GM23338 (cell line): ENCODE data around the gene KCNK4. TPM values are rescaled to one million over a fixed set of nuclear protein-coding genes. Genes with fewer than 3 reads are reported as not detected.

Experiments
- ATAC-seq: fragments of 200-7000 bp; cut with Tn5 transposase; 3 replicates; pipeline ENCODE4 v1.9.1; 2020
- DNase-seq: peaks from one replicate; pipeline ENCODE4 v3.0.0-alpha.2; 2015; ENCODE audit warnings: low spot score
- H2AFZ ChIP-seq: fragments of 200-600 bp; sonication (generic); 2 replicates; pipeline ENCODE4 v1.8.0; 2016; ENCODE audit warnings: antibody characterized with exemption, mild to moderate bottlenecking, moderate library complexity
- H3F3A ChIP-seq: fragments of 200-600 bp; sonication (generic); replicated peaks from 2 replicates; pipeline ENCODE4 v1.8.0; 2017; ENCODE audit warnings: antibody characterized with exemption, mixed run types, low read depth
- H3K27ac ChIP-seq: fragments of 200-600 bp; sonication (generic); 2 replicates; pipeline ENCODE4 v1.6.1; 2016; ENCODE audit warnings: low read depth
- H3K27me3 ChIP-seq: fragments of 200-600 bp; sonication (generic); 2 replicates; pipeline ENCODE4 v1.8.0; 2016; ENCODE audit warnings: mild to moderate bottlenecking, mixed run types, moderate library complexity; ENCODE audit not compliant: insufficient read depth
- H3K36me3 ChIP-seq: fragments of 200-600 bp; sonication (generic); 2 replicates; pipeline ENCODE4 v1.8.0; 2016; ENCODE audit warnings: mild to moderate bottlenecking; ENCODE audit not compliant: insufficient read depth
- H3K4me1 ChIP-seq: fragments of 200-600 bp; sonication (generic); 2 replicates; pipeline ENCODE4 v1.8.0; 2016; ENCODE audit warnings: mild to moderate bottlenecking, moderate library complexity; ENCODE audit not compliant: insufficient read depth
- H3K4me2 ChIP-seq: fragments of 200-600 bp; sonication (generic); 2 replicates; pipeline ENCODE4 v1.7.1; 2017; ENCODE audit warnings: mixed run types
- H3K4me3 ChIP-seq: fragments of 200-600 bp; sonication (generic); 2 replicates; pipeline ENCODE4 v1.6.1; 2016; ENCODE audit warnings: mixed run types
- H3K79me2 ChIP-seq: fragments of 200-600 bp; sonication (generic); replicated peaks from 2 replicates; pipeline ENCODE4 v1.8.0; 2017; ENCODE audit warnings: mild to moderate bottlenecking; ENCODE audit not compliant: insufficient read depth
- H3K9me2 ChIP-seq: fragments of 200-600 bp; sonication (generic); 2 replicates; pipeline ENCODE4 v1.8.0; 2017; ENCODE audit not compliant: insufficient read depth
- H4K20me1 ChIP-seq: fragments of 200-600 bp; sonication (generic); replicated peaks from 2 replicates; pipeline ENCODE4 v1.8.0; 2017; ENCODE audit warnings: mild to moderate bottlenecking; ENCODE audit not compliant: insufficient read depth
- H3K27ac Mint-ChIP-seq: 2 replicates; pipeline ENCODE4 v1.8.0; 2020; ENCODE audit warnings: inconsistent platforms, mild to moderate bottlenecking, moderate library complexity, mixed read lengths
- H3K27me3 Mint-ChIP-seq: 3 replicates; pipeline ENCODE4 v1.8.0; 2022; ENCODE audit warnings: low read depth, mild to moderate bottlenecking, moderate library complexity, mixed read lengths, inconsistent platforms; ENCODE audit not compliant: insufficient read depth, poor library complexity
- H3K36me3 Mint-ChIP-seq: 3 replicates; pipeline ENCODE4 v1.8.0; 2021; ENCODE audit warnings: low read depth, mild to moderate bottlenecking, inconsistent platforms, moderate library complexity, mixed read lengths
- H3K4me1 Mint-ChIP-seq: 3 replicates; pipeline ENCODE4 v1.8.0; 2020; ENCODE audit warnings: mild to moderate bottlenecking, inconsistent platforms, mixed read lengths
- H3K4me3 Mint-ChIP-seq: 3 replicates; pipeline ENCODE4 v1.8.0; 2021; ENCODE audit warnings: moderate library complexity, mild to moderate bottlenecking, inconsistent platforms, mixed read lengths
- H3K9me3 Mint-ChIP-seq: 3 replicates; pipeline ENCODE4 v1.8.0; 2020; ENCODE audit warnings: moderate library complexity, mild to moderate bottlenecking, inconsistent platforms, mixed read lengths
- CREB1 ChIP-seq: fragments of 250-450 bp; sonication (Bioruptor Pico); IDR thresholded peaks from 2 replicates; pipeline ENCODE4 v1.5.0; 2020; ENCODE audit warnings: low read depth, mild to moderate bottlenecking, moderate library complexity
- CTCF ChIP-seq, 2 experiments: fragments of 200-600 bp in 1 of 2; sonication (generic) in 1 of 2; conservative IDR thresholded peaks; 2 replicates each; pipeline versions ENCODE4 v1.5.1 to v1.6.1; 2016 to 2017; ENCODE audit warnings: antibody characterized with exemption in 2 of 2, low read depth in 2 of 2, mild to moderate bottlenecking in 2 of 2, moderate library complexity in 1 of 2
- ETS1 ChIP-seq: IDR thresholded peaks from 2 replicates; pipeline ENCODE4 v1.6.1; 2016; ENCODE audit warnings: antibody characterized with exemption
- EZH2 ChIP-seq: fragments of 200-600 bp; sonication (generic); IDR thresholded peaks from one replicate; pipeline ENCODE4 v1.8.0; 2017; ENCODE audit warnings: antibody characterized with exemption, mild to moderate bottlenecking, low read depth; ENCODE audit not compliant: unreplicated experiment
- EZH2phosphoT487 ChIP-seq: fragments of 200-600 bp; sonication (generic); IDR thresholded peaks from one replicate; pipeline ENCODE4 v1.8.1; 2018; ENCODE audit warnings: antibody characterized with exemption; ENCODE audit not compliant: unreplicated experiment
- JUNB ChIP-seq: IDR thresholded peaks from one replicate; pipeline ENCODE4 v1.6.1; 2016; ENCODE audit warnings: antibody characterized with exemption; ENCODE audit not compliant: unreplicated experiment
- NANOG ChIP-seq: IDR thresholded peaks from 2 replicates; pipeline ENCODE4 v1.6.1; 2016; ENCODE audit warnings: antibody characterized with exemption, borderline replicate concordance
- POLR2AphosphoS5 ChIP-seq: IDR thresholded peaks from 2 replicates; pipeline ENCODE4 v1.6.1; 2016; ENCODE audit warnings: antibody characterized with exemption, low read depth
- REST ChIP-seq: IDR thresholded peaks from one replicate; pipeline ENCODE4 v1.6.1; 2018; ENCODE audit warnings: antibody characterized with exemption; ENCODE audit not compliant: unreplicated experiment
- STAT1 ChIP-seq: IDR thresholded peaks from one replicate; pipeline ENCODE4 v1.6.1; 2016; ENCODE audit warnings: antibody characterized with exemption; ENCODE audit not compliant: unreplicated experiment
- ZNF114 ChIP-seq: fragments of 250-450 bp; sonication (Bioruptor Pico); IDR thresholded peaks from 2 replicates; pipeline ENCODE4 v1.5.0; 2020; ENCODE audit warnings: mild to moderate bottlenecking, moderate library complexity
- ZNF331 ChIP-seq: fragments of 250-450 bp; sonication (Bioruptor Pico); IDR thresholded peaks from 2 replicates; pipeline ENCODE4 v1.5.0; 2020; ENCODE audit warnings: low read depth, mild to moderate bottlenecking, moderate library complexity
- ZNF462 ChIP-seq: fragments of 250-450 bp; sonication (Bioruptor Pico); IDR thresholded peaks from 2 replicates; pipeline ENCODE4 v1.5.0; 2020; ENCODE audit warnings: mild to moderate bottlenecking, moderate library complexity
- polyA plus RNA-seq: library from polyadenylated mRNA; unstranded; fragments of >200 nt; fragmentation: Nextera tagmentation; extraction: Ambion mirVana; gene quantifications from 2 replicates; pipeline ENCODE4 v1.2.1, GENCODE V29; 2016
- total RNA-seq: library from RNA; depleted of rRNA; stranded (reverse); fragments of >200 nt; shearing (Covaris generic); gene quantifications from 2 replicates; pipeline ENCODE4 v1.2.3, GENCODE V29; 2014

KCNK4 gene
- total and polyA plus RNA-seq, 2 experiments from 2014 or later = 1.0 TPM; not detected in 1

GRCh38 chr11:64304032-64304315, 12.9 kb downstream of the KCNK4 start:
- H3K27ac Mint-ChIP-seq = peak overlapping the region; percentile 100; the same call in 1 of the 2 replicates
- Histone ChIP-seq H3K79me2 (peaks cover 18% of the 10 kb centered on the region), H3K36me3 (no peaks in the 10 kb centered on the region), H3K4me3 (peak overlapping the region; percentile 80), H3K9me2 (no peaks in the 10 kb centered on the region), H2AFZ (no peak overlapping the region), H3K27ac (no peak overlapping the region), H3K27me3 (peaks cover 44% of the 10 kb centered on the region), H4K20me1 (peaks cover 3% of the 10 kb centered on the region; the same call in 1 of the 2 replicates), H3F3A (peaks cover 13% of the 10 kb centered on the region), H3K4me1 (peaks cover 13% of the 10 kb centered on the region; the same call in 1 of the 2 replicates), H3K4me2 (peak overlapping the region; percentile 96)
- ATAC-seq = no peak
- DNase-seq = no peak
- H3K9me3 Mint-ChIP-seq = no peaks in the 10 kb centered on the region; the same call in 2 of the 3 replicates
- peak overlapping the region; percentile 90 for H3K4me3 Mint-ChIP-seq
- peaks cover 17% of the 10 kb centered on the region for H3K4me1 Mint-ChIP-seq
- H3K27me3 Mint-ChIP-seq = peaks cover 49% of the 10 kb centered on the region
- no peak for TF ChIP-seq REST
- TF ChIP-seq EZH2phosphoT487 = no peak
- TF ChIP-seq ETS1 = no peak
- TF ChIP-seq EZH2 = no peak
- TF ChIP-seq JUNB = no peak
- no peak for TF ChIP-seq NANOG
- TF ChIP-seq CREB1 (CRISPR knock-in tag) = no peak
- TF ChIP-seq ZNF331 = no peak
- TF ChIP-seq ZNF462 (CRISPR knock-in tag) = no peak
- no peak for TF ChIP-seq ZNF114
- no peak for TF ChIP-seq CTCF (conservative IDR thresholded peaks at IDR 0.05; ENCODE audit: low read depth in 2 of 2)
- no peak for TF ChIP-seq STAT1
- no peak for TF ChIP-seq POLR2AphosphoS5
- peaks cover 6% of the 10 kb centered on the region; the same call in 2 of the 3 replicates for H3K36me3 Mint-ChIP-seq
